Activated naive CD4-positive, alpha-beta T cell treated with anti-CD3 and anti-CD28 coated beads, Interleukin-2, amount 50 U/mL, for 16 hours (primary cell): ENCODE results near the gene DYRK1B.

Experiments
- DNase-seq: peaks from one replicate; pipeline ENCODE4 v3.0.0-alpha.2; 2020

The DYRK1B gene

DNA sequence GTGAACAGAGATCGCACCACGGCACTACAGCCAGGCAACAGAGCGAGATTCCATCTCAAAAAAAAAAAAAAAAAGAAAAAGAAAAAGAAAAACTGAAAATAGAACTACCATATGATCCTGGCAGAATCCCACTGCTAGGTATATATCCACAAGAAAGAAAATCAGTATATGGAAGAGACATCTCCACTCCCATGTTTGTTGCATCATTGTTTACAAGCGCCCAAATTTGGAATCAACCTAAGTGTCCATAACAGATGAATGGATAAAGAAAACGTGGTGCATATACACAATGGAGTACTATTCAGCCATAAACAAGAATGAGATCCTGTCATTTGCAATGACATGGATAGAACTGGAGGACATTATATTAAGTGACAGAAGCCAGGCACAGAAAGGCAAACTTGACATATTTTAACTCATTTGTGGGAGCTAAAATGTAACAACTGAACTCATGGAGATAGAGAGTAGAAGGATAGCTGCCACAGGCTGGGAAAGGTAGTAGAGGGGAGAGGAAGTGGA is 26.1 kb downstream of the DYRK1B start:
- DNase-seq: no peak

DNA sequence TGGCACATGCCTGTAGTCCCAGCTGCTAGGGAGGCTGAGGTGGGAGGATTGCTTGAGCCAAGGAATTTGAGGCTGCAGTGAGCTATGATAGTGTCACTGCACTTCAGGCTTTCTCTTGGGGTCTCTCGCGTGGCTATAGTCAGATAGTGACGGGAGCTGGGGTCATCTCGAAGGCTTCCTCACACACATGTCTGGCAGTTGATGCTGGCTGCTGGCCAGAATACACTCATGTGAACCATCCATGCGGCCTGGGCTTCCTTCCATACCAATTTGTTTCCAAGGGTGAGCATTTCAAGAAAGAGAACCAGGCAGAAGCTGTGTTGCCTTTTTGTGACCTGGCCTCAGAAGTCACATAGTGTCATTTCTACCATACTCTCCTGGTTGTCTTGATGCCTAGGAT is 28.9 kb downstream of the DYRK1B start:
- DNase-seq: no peak

DNA sequence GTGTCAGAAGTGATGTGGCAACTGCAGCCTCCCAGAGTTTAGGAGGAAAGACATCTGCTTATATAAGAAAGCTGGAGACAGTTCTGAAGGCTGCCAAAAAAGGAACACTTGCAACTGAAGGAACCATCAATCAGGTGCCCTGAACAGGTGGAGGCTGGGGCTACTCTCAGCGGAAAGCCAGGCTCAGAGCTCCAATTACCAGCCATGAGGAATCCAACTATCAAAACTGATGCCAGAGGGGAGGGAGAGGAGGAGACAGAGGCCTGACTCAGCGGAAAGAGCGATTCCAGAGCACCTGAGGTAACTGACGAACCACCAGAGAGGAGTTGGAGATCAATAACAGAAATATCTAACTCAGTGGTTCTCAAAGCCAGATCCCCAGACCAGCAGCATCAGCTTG is 31.0 kb downstream of the DYRK1B start:
- no peak for DNase-seq

DNA sequence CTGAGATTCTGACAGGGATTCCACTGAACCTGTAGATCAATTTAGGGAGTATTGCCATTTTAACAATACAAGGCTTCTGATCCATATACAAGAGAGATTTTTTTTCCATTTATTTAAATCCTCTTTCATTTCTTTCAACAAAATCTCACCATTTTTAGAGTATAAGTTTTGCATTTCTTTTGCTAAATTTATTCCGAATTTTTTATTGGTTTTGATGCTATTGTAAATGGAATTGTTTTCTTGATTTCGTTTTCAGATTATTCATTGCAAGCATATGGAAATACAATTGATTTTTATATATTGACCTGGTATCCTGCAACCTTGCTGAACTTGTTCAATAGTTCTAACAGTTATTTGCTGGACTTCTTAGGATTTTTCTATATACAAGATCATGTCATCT is 36.9 kb downstream of the DYRK1B start:
- DNase-seq: no peak

DNA sequence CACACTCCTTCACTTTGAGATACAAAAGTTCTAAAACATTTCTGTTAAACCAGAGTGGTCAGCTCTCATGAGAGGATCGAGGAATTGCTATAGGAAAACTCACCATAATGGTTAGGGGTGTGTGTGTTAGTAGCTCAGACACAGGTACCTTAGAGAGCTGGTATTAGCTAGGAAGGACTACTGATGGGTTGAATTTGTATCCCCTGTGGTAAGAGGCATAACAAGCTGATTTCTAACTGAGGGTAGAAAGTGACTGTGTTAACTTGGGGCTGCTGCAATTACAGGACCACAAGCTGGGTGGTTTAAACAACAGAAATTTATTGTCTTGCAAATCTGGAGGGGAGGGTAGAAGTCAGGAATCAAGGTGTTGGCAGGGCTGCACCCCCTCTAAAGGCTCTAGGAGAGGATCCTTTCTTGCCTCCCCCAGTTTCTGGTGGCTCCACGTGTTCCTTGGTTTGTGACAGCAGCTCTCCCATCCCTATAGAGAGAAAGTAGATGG is 37.9 kb downstream of the DYRK1B start:
- no peak for DNase-seq

DNA sequence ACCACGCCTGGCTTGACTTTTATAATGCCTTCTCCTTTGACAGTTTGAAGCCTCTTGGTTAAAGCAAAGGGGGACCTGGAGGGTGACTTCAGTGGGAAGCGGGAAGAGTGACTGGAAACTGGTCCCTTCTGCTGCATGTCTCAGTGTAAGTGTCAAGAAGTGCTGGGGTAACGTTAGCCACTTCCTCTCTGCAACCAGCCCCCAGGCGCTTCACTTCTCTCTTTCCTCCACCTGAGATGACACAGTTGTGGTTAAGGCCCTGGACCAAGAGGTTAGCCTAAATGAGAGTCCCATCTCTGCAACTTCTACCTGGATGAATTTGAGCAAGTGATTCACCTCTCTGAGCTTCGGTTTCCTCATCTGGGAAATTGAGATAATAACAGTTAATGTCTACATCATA is 39.0 kb downstream of the DYRK1B start:
- DNase-seq: no peak

DNA sequence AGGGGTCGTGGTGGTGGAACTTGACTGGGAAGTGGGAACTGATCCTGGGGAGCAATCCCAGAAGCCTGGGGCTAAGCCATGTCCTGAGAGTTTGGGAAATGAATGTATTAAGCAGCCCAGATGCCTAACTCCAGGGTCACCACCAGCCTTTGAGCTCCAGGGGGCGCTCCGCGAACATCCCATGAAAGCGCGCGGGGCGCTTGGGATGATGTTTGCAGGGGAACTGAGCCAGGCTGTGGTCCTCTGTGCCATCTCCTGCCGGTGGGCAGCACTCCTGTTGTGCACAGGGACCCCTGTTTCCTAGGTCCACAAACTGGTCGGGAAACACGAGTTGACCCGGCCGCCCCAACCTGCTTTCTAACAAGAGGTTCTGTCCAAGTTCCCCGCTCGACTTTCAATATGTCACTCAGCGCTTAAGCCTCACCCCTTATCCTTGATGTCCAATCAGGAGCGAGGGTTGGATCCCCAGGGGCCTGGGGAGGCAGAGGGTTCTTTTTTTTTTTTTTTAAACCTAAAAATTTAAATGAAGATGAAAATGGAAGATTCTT is 40.9 kb downstream of the DYRK1B start:
- DNase-seq: peak; percentile 74

DNA sequence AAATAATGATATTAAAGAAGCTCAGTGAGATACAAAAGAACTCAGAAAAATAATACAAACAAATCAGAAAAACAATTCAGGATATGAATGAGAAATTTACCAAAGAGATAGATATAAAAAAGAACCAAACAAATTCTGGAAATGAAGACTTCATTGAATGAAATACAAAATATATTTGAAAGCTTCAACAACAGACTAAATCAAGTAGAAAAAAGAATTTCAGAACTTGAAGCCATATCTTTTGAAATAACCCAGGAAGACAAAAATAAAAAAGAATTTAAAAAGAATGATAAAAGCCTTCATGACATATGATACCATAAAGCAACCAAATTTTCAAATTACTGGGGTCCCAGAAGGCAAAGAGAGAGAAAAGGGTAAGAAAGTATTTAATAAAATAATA is 45.7 kb downstream of the DYRK1B start:
- no peak for DNase-seq

DNA sequence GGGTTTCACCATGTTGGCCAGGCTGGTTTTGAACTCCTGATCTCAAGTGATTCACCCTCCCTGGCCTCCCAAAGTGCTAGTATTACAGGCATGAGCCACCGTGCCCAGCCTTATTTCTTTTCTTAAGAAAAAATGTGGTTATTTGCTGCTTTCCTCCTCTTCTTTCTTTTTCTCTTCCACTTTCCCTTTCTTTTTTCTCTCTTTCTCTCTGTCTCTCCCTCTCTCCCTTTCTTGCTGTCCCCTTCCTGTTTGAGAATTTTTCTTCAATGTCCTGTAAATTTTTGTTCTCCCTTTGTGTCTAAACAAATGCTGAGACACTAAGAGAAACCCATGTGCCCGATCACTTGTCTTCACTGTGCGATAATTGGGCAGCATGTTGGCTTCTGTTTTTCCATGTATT is 53.1 kb downstream of the DYRK1B start:
- DNase-seq: no peak

DNA sequence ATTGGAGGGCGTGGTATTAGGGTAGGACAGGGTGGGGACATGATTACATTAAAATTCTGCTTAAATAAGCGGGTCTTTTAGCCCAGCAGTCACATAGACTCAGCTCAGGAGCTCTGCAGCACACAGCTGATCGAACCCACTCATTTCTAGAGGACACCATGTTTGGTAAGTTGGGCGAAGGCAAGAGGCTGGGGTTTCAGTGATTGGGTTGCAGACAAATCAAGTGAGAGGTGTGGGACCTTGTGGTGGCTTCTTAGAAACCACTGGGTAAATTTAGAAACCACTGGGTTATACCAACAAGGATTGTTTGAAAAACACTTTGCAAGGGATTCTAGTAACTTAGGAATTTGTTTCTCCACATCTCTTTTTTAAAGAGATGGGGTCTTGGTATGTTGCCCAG is 55.2 kb downstream of the DYRK1B start, which contains the start of gene LEUTX:
Gene LEUTX, plus strand, starts transcription at position 92 of the 400 bp plus-strand sequence. Its CDS starts 67 bp downstream, at position 159.
- no peak for DNase-seq
